Measurements from ENCODE around the gene BRICD5. TPM values are rescaled to one million over a fixed set of nuclear protein-coding genes. Genes with fewer than 3 reads are reported as not detected.

BRICD5 gene
- total RNA-seq, 2 experiments from 2014 or later: 6.6 to 6.9 TPM

- Mint-ChIP-seq H3K27me3 (no peaks in the 10 kb centered on the region), H3K4me1 (ENCODE audit: low read depth) (peaks cover 2% of the 10 kb centered on the region), H3K36me3 (ENCODE audit: low read depth) (peaks cover 19% of the 10 kb centered on the region), H3K27ac (no peak overlapping the region), H3K9me3 (no peaks in the 10 kb centered on the region), H3K4me3 (no peak overlapping the region)
- ChIA-PET POLR2A (interaction anchor here (0.8 to 3.5 kb wide), 5 partner anchors 10 to 22 kb away, joined by 3 to 16 read pairs (median 4); partner anchors contain the start of gene ECI1), CTCF (no interaction called here)
- intact Hi-C loops (cut with micrococcal nuclease): no loop called here
- no peak for ATAC-seq
- no peak for TF ChIP-seq CTCF (IDR thresholded peaks at IDR 0.05)
- no peak for DNase-seq
These were observed 27.0 kb upstream of the BRICD5 start for GRCh38 chr16:2237493-2238149.

GRCh38 chr16:2237102-2237482 lies 26.4 kb upstream of the BRICD5 start:
- ChIA-PET POLR2A (interaction anchor here (0.8 to 3.5 kb wide), 5 partner anchors 11 to 82 kb away, joined by 3 to 16 read pairs (median 3); partner anchors contain the start of genes ECI1 and TRAF7), CTCF (no interaction called here)
- no peak for ATAC-seq
- no peak for DNase-seq
- TF ChIP-seq CTCF (IDR thresholded peaks at IDR 0.05): no peak
- H3K36me3 Mint-ChIP-seq (ENCODE audit: low read depth): peaks cover 19% of the 10 kb centered on the region
- no peak overlapping the region for H3K27ac Mint-ChIP-seq
- intact Hi-C loops (cut with micrococcal nuclease): no loop called here
- H3K27me3 Mint-ChIP-seq: no peaks in the 10 kb centered on the region
- no peak overlapping the region for H3K4me3 Mint-ChIP-seq
- peaks cover 2% of the 10 kb centered on the region for H3K4me1 Mint-ChIP-seq (ENCODE audit: low read depth)
- H3K9me3 Mint-ChIP-seq: no peaks in the 10 kb centered on the region

GRCh38 chr16:2236337-2237101 lies 25.9 kb upstream of the BRICD5 start, which contains the start of gene DNASE1L2:
Gene DNASE1L2 (plus strand): TSS chr16:2236444. CDS start chr16:2236817, 373 bp downstream.
- Mint-ChIP-seq H3K4me1 (ENCODE audit: low read depth) (peaks cover 2% of the 10 kb centered on the region), H3K9me3 (no peaks in the 10 kb centered on the region), H3K36me3 (ENCODE audit: low read depth) (peaks cover 22% of the 10 kb centered on the region), H3K27me3 (no peaks in the 10 kb centered on the region), H3K27ac (no peak within 1 kb of the TSS), H3K4me3 (no peak within 1 kb of the TSS)
- ATAC-seq (peak; percentile 17), DNase-seq (no peak)
- CTCF ChIA-PET: interaction anchor here (0.8 kb wide), 1 partner anchor 192 kb away, joined by 3 read pairs; no protein-coding TSS in a partner anchor
- POLR2A ChIA-PET: interaction anchor here (0.8 to 3.5 kb wide), 6 partner anchors 10 to 81 kb away, joined by 3 to 16 read pairs (median 4); partner anchors contain the start of genes ECI1 and TRAF7
- intact Hi-C loops (cut with micrococcal nuclease): no loop called here
- TF ChIP-seq CTCF (IDR thresholded peaks at IDR 0.05): no peak

- no peaks in the 10 kb centered on the region for H3K27me3 Mint-ChIP-seq
- peaks cover 2% of the 10 kb centered on the region for H3K4me1 Mint-ChIP-seq (ENCODE audit: low read depth)
- H3K36me3 Mint-ChIP-seq (ENCODE audit: low read depth): peaks cover 23% of the 10 kb centered on the region
- POLR2A ChIA-PET: interaction anchor here (1.0 to 3.5 kb wide), 5 partner anchors 9 to 81 kb away, joined by 3 to 16 read pairs (median 4); partner anchors contain the start of genes ECI1 and TRAF7
- no peak overlapping the region for H3K4me3 Mint-ChIP-seq
- intact Hi-C loops (cut with micrococcal nuclease): no loop called here
- no peak overlapping the region for H3K27ac Mint-ChIP-seq
- ATAC-seq: no peak
- CTCF ChIA-PET: interaction anchor here (0.8 kb wide), 1 partner anchor 193 kb away, joined by 3 read pairs; no protein-coding TSS in a partner anchor
- no peaks in the 10 kb centered on the region for H3K9me3 Mint-ChIP-seq
- no peak for TF ChIP-seq CTCF (IDR thresholded peaks at IDR 0.05)
- DNase-seq: no peak
These were observed 25.2 kb upstream of the BRICD5 start for GRCh38 chr16:2235695-2236336.
